GM18519 (cell line): ENCODE measurements around the gene CNIH1.
"Not testable (repeated sequence)": the region's sequence is repeated elsewhere in the genome, so short reads cannot be mapped to it uniquely, and the experiment has no call there.

ENCODE experiments used
- ATAC-seq: cut with Tn5 transposase; IDR thresholded peaks from one replicate; pipeline ENCODE4 v1.9.1; 2021; ENCODE audit warnings: mild to moderate bottlenecking, moderate library complexity; ENCODE audit not compliant: unreplicated experiment, low FRiP score

The CNIH1 gene

GRCh38 chr14:54470701-54471100 lies 29.5 kb upstream of the CNIH1 start:
- ATAC-seq, result no peak

GRCh38 chr14:54467280-54467679 lies 26.1 kb upstream of the CNIH1 start:
- no peak for ATAC-seq

- no peak for ATAC-seq
Measured at GRCh38 chr14:54465654-54466053, 24.5 kb upstream of the CNIH1 start.

GRCh38 chr14:54462048-54462447 lies 20.9 kb upstream of the CNIH1 start:
- no peak for ATAC-seq

GRCh38 chr14:54459106-54459505 lies 17.9 kb upstream of the CNIH1 start:
- no peak for ATAC-seq

- not testable (repeated sequence) for ATAC-seq
Measured at GRCh38 chr14:54458536-54458935, 17.4 kb upstream of the CNIH1 start.

- ATAC-seq, result no peak
Measured at GRCh38 chr14:54457609-54457996, 16.4 kb upstream of the CNIH1 start.

GRCh38 chr14:54456820-54457608 lies 15.8 kb upstream of the CNIH1 start:
- not testable (repeated sequence) for ATAC-seq

- no peak for ATAC-seq
Measured at GRCh38 chr14:54455363-54455762, 14.2 kb upstream of the CNIH1 start.

GRCh38 chr14:54453990-54454389 lies 12.8 kb upstream of the CNIH1 start:
- ATAC-seq, result not testable (repeated sequence)

GRCh38 chr14:54453252-54453651 lies 12.1 kb upstream of the CNIH1 start:
- no peak for ATAC-seq

GRCh38 chr14:54451961-54452360 lies 10.8 kb upstream of the CNIH1 start:
- no peak for ATAC-seq

- ATAC-seq, result no peak
Measured at GRCh38 chr14:54451121-54451601, 10.0 kb upstream of the CNIH1 start.

- ATAC-seq, result no peak
Measured at GRCh38 chr14:54450535-54450934, 9.4 kb upstream of the CNIH1 start.

GRCh38 chr14:54447231-54447692 lies 6.1 kb upstream of the CNIH1 start:
- ATAC-seq, result no peak

- no peak for ATAC-seq
Measured at GRCh38 chr14:54446161-54446693, 5.1 kb upstream of the CNIH1 start.

- ATAC-seq, result no peak
Measured at GRCh38 chr14:54444681-54445080, 3.5 kb upstream of the CNIH1 start.

GRCh38 chr14:54443981-54444380 lies 2.8 kb upstream of the CNIH1 start:
- ATAC-seq, result no peak

- not testable (repeated sequence) for ATAC-seq
Measured at GRCh38 chr14:54442961-54443360, 1.8 kb upstream of the CNIH1 start.

GRCh38 chr14:54440476-54440872 lies 700 bp downstream of the CNIH1 start:
- ATAC-seq, result no peak

- ATAC-seq, result no peak
Measured at GRCh38 chr14:54440037-54440436, 1.1 kb downstream of the CNIH1 start.

- no peak for ATAC-seq
Measured at GRCh38 chr14:54438703-54439102, 2.5 kb downstream of the CNIH1 start.
